ENCODE measurements around the gene AQP12B.

- TF ChIP-seq CTCF (IDR thresholded peaks at IDR 0.05) (no peak), POLR2A (IDR thresholded peaks at IDR 0.05) (no peak)
Measured at GRCh38 chr2:240627736-240628506, 54.8 kb downstream of the AQP12B start.

Data from testis (tissue), 2 donors.